GM12865 (cell line): ENCODE data around the gene IRS2.

Experiments used
- DNase-seq: peaks from one replicate; pipeline ENCODE4 v3.0.0; 2010; ENCODE audit warnings: low read depth
- H3K4me3 ChIP-seq: 2 replicates; pipeline ENCODE4 v1.5.1; 2011; ENCODE audit warnings: mild to moderate bottlenecking, low read depth, low read length, control low read depth
- TF ChIP-seq, protein P1 (sequence below): IDR thresholded peaks from 2 replicates; pipeline ENCODE4 v1.5.1; 2011; ENCODE audit warnings: low read length, control low read depth, low read depth, inconsistent platforms; ENCODE audit not compliant: insufficient read depth; ENCODE audit errors: missing control alignments

IRS2 gene

DNA sequence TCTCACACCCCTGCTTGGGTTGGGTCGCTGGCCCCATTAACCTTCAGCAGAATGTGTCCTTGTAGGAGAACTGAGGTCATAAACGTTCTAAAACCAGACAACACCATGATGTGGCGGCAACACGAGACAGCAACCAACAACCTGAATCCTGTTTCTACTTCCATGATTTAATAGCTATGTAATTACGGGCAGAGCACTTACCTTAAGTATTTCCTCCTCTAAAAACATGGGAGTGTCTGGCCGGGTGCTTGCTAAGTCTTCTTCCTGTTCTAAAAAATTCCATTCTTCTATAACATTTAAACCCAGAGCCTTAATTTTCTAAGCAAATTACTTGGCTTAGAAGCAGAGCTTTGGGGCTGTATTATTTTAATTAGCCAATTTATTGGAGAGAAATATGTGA, 33.5 kb upstream of the IRS2 start:
- TF ChIP-seq, protein P1, sequence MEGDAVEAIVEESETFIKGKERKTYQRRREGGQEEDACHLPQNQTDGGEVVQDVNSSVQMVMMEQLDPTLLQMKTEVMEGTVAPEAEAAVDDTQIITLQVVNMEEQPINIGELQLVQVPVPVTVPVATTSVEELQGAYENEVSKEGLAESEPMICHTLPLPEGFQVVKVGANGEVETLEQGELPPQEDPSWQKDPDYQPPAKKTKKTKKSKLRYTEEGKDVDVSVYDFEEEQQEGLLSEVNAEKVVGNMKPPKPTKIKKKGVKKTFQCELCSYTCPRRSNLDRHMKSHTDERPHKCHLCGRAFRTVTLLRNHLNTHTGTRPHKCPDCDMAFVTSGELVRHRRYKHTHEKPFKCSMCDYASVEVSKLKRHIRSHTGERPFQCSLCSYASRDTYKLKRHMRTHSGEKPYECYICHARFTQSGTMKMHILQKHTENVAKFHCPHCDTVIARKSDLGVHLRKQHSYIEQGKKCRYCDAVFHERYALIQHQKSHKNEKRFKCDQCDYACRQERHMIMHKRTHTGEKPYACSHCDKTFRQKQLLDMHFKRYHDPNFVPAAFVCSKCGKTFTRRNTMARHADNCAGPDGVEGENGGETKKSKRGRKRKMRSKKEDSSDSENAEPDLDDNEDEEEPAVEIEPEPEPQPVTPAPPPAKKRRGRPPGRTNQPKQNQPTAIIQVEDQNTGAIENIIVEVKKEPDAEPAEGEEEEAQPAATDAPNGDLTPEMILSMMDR, result no peak
- H3K4me3 ChIP-seq, result no peak overlapping the region
- DNase-seq, result no peak

DNA sequence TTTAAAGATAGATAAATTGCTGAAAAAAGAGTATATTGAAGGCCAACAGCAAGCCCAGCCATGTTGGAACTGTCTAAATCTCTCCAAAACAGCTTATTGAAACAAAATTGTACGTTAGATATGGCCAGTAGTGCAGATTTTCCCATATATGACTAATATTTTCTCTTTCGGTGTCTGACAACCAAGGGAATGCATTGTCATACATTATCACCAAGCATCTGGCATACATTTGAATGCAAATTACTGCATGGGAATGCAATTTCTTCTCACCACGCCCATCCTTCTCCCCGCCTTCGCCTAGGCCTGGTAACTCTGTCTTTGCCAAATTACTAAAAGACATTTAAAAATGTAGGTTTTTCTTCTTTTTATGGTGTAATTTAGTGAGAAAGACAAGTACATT, 32.5 kb upstream of the IRS2 start:
- H3K4me3 ChIP-seq, result no peak overlapping the region
- DNase-seq, result no peak
- TF ChIP-seq, protein P1, result no peak

DNA sequence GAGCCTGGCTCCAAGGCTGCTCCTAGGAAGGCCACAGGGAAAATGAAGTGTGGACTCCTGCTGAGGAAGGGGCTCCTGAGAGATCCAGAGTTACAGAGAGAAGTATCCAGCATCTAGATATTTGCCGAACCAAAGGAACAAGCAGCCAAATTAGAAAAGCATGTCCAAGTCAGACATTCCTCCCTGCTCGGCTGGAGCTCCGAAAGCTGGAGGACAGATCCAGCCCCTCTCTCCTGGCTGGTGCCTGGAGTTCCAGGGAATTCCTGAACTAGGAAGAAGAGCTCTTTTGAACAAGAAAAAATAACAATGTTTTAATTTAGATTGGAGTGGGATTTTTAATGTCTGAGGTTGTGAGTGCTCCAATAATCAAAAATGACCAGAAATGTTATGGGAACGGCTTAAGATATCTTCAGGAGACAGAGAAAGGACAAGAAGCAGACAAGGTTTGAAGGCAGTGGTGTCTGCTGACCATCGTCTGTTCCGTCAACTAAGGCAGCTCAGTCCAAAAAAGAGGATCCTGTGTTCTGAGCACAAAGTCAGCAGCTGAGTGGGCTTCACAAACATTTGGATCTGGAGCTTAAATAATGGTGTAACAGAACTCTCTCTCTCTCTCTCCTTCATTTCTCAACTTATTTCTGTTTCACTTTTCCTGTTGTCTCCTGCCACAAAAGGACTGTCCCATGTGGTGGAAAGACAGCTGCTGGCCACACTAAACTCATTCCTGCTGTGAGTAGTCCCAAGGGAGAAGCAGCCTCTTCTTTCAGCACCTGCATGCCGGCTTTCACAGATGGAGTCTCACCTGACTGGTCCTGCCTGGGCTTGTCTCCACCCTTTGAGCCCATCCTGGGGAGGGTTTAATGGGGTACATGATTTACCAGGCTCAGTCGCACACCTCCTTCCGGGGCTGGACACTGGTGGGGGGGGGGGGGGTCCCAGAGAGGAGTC, 31.5 kb upstream of the IRS2 start:
- no peak for DNase-seq
- TF ChIP-seq, protein P1, result no peak
- H3K4me3 ChIP-seq, result no peak overlapping the region

DNA sequence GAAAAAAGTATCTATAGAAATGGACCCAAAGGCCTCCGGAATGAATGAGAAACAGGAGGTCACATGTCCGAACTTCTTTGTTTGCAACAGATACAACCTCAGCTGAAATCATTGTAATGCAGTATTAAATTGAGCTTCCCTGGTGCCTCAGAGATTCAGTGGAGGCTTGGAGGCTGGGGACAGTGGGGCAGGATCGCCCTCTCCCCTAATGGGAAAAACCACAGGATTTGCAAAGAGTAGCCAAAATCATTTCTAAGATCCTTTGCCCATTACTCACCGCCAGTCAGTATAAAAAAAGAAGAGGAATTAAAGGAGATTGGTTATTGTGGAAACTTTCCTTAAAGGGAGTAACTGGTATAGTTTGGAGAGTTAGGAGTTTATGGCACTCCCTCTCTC, 30.4 kb upstream of the IRS2 start:
- H3K4me3 ChIP-seq, result no peak overlapping the region
- DNase-seq, result no peak
- TF ChIP-seq, protein P1, result no peak

DNA sequence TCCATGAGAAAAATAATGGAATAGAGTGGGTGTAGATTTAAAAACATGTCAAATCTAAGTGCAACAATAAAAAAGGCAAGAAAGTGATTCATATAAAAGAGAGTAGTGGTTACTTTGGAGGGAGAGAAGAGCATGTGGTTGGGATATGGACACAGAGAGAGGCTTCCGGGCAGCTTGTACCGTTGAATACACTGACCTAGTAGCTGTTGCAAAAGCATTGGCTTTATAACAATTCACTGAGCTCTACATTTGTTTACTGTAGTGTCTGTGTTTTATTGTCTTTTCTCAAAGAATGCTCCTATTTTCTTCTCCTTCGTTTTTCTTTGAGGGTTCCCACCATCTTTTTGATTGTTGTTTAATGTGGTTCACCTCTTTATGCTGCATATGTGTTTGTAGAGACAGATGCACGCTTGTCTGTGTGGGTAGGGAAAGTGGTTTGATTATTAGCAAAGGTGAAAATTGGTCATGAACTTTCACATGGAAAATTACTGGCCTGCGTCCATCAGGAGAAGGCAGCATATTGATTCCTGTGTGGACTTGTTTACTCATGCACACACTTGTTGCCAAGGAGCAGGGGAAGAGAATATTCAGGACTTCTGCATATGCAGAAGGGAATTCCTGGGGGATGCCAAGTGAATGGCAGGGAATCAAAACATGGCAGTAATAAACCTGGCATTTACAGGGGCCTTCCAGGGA, 29.9 kb upstream of the IRS2 start:
- DNase-seq, result no peak
- H3K4me3 ChIP-seq, result no peak overlapping the region
- TF ChIP-seq, protein P1, result no peak

DNA sequence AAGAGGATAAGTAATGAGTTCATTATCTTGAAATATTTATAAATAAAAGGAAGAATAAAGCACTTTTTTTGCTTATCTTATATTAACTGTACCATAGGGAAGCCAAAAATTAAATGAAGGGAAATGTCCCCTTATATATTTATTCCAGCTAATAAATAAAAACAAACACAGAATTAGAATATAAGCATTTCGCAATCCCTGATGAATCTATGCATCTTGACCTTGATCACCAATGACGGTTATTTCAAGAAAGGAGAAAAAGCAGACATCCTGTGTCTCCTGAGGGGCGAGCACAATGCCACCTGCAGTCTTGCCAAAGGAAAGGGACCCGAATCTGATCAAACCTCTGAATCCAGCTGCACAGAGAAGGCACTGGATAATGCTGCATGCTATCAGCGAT, 29.3 kb upstream of the IRS2 start:
- TF ChIP-seq, protein P1, result no peak
- no peak for DNase-seq
- H3K4me3 ChIP-seq, result no peak overlapping the region
